A673 (cell line): Measurements from ENCODE around the gene ZNF784.

Experiments
- EZH2 ChIP-seq: fragments of 200-600 bp; sonication (generic); IDR thresholded peaks from 2 replicates; pipeline ENCODE4 v1.6.1; 2017; ENCODE audit warnings: borderline replicate concordance, low read depth, mild to moderate bottlenecking, mixed read lengths, antibody characterized with exemption, low read length; ENCODE audit not compliant: poor library complexity, severe bottlenecking
- TF ChIP-seq, protein P1 (sequence below): fragments of 300-800, 200-600 bp; sonication (generic); conservative IDR thresholded peaks from 2 replicates; pipeline ENCODE4 v1.5.1; 2017; ENCODE audit warnings: low read depth, mild to moderate bottlenecking, antibody characterized with exemption, low read length, moderate library complexity, mixed read lengths

DNA sequence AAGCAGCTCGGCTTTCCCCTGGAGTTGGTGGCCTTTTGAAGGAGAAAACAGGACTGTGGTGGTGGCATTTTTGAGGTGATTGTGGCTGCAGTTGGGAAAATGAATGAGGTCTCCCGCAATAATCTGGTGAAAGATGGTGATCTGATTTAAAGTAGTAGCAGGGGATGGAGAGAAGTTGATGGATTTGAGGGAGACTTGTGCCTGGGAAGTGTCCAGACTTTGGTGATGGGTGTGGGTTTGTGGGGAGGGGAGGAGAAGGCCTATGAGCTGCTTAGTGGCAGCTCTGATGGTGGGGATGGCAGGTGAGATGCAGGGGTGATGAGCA lies 46.6 kb upstream of the ZNF784 start:
- TF ChIP-seq, protein P1, sequence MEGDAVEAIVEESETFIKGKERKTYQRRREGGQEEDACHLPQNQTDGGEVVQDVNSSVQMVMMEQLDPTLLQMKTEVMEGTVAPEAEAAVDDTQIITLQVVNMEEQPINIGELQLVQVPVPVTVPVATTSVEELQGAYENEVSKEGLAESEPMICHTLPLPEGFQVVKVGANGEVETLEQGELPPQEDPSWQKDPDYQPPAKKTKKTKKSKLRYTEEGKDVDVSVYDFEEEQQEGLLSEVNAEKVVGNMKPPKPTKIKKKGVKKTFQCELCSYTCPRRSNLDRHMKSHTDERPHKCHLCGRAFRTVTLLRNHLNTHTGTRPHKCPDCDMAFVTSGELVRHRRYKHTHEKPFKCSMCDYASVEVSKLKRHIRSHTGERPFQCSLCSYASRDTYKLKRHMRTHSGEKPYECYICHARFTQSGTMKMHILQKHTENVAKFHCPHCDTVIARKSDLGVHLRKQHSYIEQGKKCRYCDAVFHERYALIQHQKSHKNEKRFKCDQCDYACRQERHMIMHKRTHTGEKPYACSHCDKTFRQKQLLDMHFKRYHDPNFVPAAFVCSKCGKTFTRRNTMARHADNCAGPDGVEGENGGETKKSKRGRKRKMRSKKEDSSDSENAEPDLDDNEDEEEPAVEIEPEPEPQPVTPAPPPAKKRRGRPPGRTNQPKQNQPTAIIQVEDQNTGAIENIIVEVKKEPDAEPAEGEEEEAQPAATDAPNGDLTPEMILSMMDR: no peak
- TF ChIP-seq EZH2: no peak
